ENCODE data around the gene GTF2F2.
"Not testable (repeated sequence)": the region's sequence is repeated elsewhere in the genome, so short reads cannot be mapped to it uniquely, and the experiment has no call there.

GTF2F2 gene

GRCh38 chr13:45178349-45179162 lies 58.2 kb downstream of the GTF2F2 start:
- DNase-seq (ENCODE audit: low spot score), result no peak

- no peak for DNase-seq (ENCODE audit: low spot score)
These were observed 59.1 kb downstream of the GTF2F2 start for GRCh38 chr13:45179428-45179827.

- DNase-seq (ENCODE audit: low spot score), result no peak
These were observed 60.0 kb downstream of the GTF2F2 start for GRCh38 chr13:45180303-45180702.

- DNase-seq (ENCODE audit: low spot score), result no peak
These were observed 60.6 kb downstream of the GTF2F2 start for GRCh38 chr13:45180713-45181601.

GRCh38 chr13:45184693-45185092 lies 64.4 kb downstream of the GTF2F2 start:
- DNase-seq (ENCODE audit: low spot score), result no peak

GRCh38 chr13:45185286-45185685 lies 65.0 kb downstream of the GTF2F2 start:
- no peak for DNase-seq (ENCODE audit: low spot score)

GRCh38 chr13:45189077-45189476 lies 68.8 kb downstream of the GTF2F2 start:
- DNase-seq (ENCODE audit: low spot score), result not testable (repeated sequence)

GRCh38 chr13:45189511-45189910 lies 69.2 kb downstream of the GTF2F2 start:
- DNase-seq (ENCODE audit: low spot score), result not testable (repeated sequence)

- DNase-seq (ENCODE audit: low spot score), result no peak
These were observed 71.6 kb downstream of the GTF2F2 start for GRCh38 chr13:45191874-45192273.

- DNase-seq (ENCODE audit: low spot score), result no peak
These were observed 74.0 kb downstream of the GTF2F2 start for GRCh38 chr13:45194081-45194939.

- DNase-seq (ENCODE audit: low spot score), result no peak
These were observed 75.1 kb downstream of the GTF2F2 start for GRCh38 chr13:45195421-45195820.

- no peak for DNase-seq (ENCODE audit: low spot score)
These were observed 75.8 kb downstream of the GTF2F2 start for GRCh38 chr13:45196096-45196495.

- DNase-seq (ENCODE audit: low spot score), result no peak
These were observed 76.3 kb downstream of the GTF2F2 start for GRCh38 chr13:45196622-45197021.

GRCh38 chr13:45198041-45198440 lies 77.7 kb downstream of the GTF2F2 start:
- DNase-seq (ENCODE audit: low spot score), result no peak

- no peak for DNase-seq (ENCODE audit: low spot score)
These were observed 78.6 kb downstream of the GTF2F2 start for GRCh38 chr13:45198924-45199323.

- DNase-seq (ENCODE audit: low spot score), result no peak
These were observed 79.4 kb downstream of the GTF2F2 start for GRCh38 chr13:45199711-45200110.

GRCh38 chr13:45200701-45201232 lies 80.5 kb downstream of the GTF2F2 start, which contains the start of gene KCTD4:
KCTD4 (minus strand) TSS chr13:45201045; CDS start chr13:45194567, 6,478 bp downstream.
- no peak for DNase-seq (ENCODE audit: low spot score)

- DNase-seq (ENCODE audit: low spot score), result no peak
These were observed 84.8 kb downstream of the GTF2F2 start for GRCh38 chr13:45205124-45205523.

GRCh38 chr13:45206340-45206739 lies 86.0 kb downstream of the GTF2F2 start:
- no peak for DNase-seq (ENCODE audit: low spot score)

GRCh38 chr13:45207319-45207718 lies 87.0 kb downstream of the GTF2F2 start:
- no peak for DNase-seq (ENCODE audit: low spot score)

- DNase-seq (ENCODE audit: low spot score), result no peak
These were observed 87.8 kb downstream of the GTF2F2 start for GRCh38 chr13:45208132-45208531.
